NK-92 (cell line): Measurements from ENCODE around the gene PXT1.
"Not testable (repeated sequence)": the region's sequence is repeated elsewhere in the genome, so short reads cannot be mapped to it uniquely, and the experiment has no call there.

Experiments
- DNase-seq: peaks from one replicate; lab custom pipeline; 2025; ENCODE audit not compliant: unreplicated experiment; lab: John Stamatoyannopoulos, UW

Gene PXT1

DNA sequence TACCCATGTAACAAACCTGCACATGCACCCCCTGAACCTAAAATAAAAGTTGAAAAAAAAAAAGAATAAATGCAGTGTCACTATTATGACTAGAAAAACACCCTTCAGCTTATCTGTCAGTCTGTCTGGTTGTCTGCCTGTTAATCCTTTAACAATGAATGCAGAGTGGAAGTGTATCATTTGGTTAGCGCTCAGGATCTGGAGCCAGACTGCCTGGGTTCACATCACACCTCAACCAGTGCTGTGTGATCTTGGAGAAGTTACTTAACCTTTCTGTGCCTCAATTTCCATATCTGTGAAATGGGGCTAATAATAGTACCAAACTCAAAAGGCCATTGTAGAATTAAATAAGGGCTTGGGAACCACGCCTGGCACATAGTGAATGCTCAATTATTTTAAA lies 72.0 kb downstream of the PXT1 start:
- no peak for DNase-seq

DNA sequence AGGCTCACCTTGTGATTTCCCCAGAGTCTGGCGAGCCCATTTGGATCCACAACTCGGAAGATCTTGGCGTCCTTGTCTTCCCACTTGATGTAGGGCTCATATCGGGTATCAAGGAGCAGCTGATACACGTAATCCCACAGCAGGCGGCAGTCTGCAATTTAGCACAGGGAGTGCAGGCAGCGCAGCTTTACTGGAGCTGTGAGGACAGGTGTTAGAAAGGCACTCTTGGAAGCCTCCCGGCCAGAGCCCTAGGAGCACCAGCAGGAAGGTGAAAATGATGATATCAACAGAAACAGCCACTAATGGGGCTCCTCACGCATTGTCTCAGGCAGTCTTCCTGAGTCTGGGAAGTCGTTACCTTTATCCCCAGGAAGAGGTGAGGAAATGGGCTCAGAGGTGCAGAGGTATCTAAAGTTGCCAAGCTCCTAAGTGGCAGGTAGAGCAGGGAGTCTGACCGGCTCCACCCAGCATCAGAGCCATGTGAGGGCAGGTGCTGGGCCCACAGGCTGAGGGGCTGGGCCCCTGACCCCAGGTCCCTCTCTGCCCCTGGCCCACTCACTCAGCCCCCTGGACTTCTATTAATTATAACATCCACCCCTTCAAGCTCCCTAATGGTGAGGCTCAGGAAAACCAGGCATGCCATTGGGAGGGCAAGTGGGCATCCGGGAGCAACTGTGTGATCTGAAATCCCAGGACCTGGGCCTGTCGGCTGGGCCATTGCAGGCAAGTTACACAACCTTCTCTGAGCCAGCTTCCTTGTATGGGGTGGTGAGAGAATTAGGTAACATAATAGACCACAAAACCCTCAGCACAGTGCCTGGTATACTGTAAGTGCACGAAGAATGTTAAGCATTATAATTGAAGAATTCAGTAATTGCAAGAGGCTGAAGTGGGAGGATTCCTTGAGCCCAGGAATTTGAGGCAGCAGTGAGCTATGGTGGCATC lies 73.5 kb downstream of the PXT1 start:
- no peak for DNase-seq

DNA sequence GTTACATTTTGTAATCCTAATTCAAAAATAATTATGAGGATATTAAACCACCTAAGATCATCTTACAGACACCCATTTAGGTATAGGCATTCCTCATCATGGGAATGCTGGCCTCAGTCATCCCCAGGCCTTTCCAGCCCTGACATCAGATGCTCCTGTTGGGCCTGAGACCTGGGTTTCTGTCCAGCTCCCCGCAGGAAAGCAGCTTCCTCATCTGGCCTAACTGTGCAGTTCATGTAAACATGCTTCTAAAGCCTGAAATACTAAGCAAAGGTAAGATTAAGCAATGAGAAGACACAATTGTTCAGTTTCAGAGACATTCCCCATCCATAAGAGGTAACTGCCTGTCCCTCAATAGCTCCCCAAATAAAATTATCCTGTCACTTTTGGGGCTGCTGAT lies 74.2 kb downstream of the PXT1 start:
- no peak for DNase-seq

DNA sequence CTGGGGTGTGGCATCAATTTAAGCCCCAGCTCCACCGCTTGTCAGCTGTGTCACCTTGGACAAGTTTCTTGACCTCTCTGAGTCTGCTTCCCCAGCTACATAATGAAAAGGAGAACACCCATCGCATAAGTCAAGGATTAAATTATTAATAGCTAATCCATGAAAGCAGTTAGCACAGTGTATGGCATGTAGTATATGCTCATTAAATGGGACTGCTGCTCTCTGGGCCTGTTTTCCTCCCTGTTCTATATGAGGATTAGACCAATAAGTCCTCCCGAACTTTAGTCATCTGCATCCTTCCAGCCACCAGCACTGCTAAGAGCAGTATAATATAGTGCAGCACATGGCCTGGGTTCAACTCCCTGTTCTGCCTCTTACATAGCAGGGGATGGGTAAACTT lies 74.9 kb downstream of the PXT1 start:
- no peak for DNase-seq

DNA sequence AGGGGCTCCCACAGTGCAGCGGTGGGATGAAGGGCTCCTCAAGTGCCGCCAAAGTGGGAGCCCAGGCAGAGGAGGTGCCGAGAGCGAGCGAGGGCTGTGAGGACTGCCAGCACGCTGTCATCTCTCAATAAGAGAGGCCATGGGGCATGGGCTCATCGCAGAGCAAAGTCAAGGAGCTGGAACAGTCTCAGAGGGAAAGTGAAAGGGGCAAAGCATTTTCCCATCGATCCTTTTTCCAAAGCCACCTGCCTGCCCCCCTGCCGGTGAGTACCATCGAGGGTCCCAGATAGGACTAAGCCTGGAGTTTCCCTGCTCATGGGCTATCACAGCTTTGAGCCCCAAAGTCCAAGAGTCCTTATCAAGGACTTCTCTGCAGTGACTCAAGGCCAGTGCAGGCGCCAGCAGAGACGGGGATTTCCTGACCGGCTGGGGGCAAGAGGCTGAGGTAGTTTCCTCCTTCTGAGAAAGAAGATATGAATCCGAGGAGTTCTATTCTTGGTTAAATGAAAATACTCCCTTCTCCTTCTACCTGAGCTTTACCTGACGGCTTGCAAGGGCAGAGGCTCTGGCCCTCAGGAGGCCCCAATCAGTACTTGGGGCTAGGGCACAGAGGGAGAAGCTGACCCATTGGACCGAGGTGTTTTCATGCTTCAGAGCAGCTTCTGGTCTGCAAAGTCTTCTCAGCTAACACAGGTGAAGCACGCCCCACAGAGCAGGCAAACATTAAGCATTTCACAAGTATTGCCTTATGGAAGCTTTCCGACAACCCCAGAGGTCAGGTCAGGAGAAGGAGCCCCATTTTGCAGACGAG lies 77.8 kb downstream of the PXT1 start:
- no peak for DNase-seq

DNA sequence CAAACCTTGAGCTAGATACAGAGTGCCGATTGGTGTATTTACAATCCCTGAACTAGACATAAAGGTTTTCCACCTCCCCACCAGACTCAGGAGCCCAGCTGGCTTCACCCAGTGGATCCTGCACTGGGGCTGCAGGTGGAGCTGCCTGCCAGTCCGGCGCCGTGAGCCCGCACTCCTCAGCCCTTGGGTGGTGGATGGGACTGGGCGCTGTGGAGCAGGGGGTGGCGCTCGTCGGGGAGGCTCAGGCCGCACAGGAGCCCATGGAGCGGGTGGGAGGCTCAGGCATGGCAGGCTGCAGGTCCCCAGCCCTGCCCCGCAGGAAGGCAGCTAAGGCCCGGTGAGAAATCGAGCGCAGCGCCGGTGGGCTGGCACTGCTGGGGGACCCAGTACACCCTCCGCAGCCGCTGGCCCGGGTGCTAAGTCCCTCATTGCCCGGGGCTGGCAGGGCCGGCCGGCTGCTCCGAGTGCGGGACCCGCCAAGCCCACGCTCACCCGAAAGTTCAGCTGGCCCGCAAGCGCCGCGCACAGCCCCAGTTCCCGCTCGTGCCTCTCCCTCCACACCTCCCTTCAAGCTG lies 78.5 kb downstream of the PXT1 start:
- not testable (repeated sequence) for DNase-seq

DNA sequence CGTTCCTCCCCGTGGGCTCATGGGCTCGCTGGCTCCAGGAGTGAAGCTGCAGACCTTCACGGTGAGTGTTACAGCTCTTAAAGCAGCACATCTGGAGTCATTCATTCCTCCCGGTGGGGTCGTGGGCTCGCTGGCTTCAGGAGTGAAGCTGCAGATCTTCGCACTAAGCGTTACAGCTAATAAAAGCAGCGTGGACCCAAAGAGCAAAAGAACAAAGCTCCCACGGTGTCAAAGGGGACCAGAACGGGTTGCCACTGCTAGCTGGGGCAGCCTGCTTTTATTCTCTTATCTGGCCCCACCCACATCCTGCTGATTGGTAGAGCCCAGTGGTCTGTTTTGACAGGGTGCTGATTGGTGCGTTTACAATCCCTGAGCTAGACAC lies 79.3 kb downstream of the PXT1 start:
- not testable (repeated sequence) for DNase-seq

DNA sequence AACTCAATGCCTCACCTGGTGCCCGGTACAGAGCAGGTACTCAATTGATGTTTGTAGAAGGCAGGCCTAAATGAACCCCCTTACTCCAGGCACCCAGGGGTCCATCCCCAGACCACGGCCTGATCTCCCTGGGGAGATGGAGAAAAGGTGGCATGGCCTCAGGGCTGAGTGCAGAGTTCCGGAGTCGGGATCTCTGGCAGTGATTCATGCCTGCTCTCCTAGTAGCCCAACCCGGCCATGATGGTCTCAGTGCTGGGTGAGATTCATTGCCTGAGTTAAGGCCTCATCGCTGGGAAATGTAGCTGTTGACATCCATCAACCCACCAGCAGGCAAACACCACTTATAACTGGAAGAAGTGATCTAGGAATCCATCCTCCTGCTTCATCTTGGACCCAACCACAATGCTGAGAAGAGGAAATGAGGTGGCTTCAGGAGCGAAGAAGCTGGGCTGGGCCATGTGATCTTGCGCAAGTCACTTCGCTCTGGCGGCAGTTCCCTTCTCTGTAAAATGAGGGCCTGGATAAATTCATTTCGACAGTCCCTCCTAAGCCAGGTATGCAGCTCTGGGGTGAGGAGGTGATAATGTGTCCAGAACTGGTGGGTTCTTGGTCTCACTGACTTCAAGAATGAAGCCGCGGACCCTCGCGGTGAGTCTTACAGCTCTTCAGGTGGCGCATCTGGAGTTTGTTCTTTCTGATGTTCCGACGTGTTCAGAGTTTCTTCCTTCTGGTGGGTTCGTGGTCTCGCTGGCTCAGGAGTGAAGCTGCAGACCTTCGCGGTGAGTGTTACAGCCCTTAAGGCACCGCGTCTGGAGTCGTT lies 79.9 kb downstream of the PXT1 start:
- DNase-seq, result no peak

DNA sequence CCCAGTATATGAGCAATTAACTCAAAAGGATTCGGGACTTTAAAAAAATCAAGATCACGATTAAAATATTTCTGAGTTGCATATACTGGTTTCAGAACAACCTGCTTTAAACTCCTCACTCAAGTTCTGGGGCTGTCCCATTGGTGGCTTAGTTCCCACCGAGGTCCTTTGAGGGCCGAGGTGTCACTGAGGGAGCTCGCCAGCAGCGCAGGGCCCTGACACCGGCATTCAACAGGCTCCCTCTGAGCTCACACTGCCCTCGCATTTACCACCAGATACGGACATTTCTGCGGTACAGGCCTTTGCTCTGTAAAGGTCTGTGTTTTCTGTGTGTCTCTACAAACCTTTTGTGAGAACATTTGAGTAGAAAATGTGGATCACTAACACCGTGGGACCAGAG lies 81.6 kb downstream of the PXT1 start:
- no peak for DNase-seq

DNA sequence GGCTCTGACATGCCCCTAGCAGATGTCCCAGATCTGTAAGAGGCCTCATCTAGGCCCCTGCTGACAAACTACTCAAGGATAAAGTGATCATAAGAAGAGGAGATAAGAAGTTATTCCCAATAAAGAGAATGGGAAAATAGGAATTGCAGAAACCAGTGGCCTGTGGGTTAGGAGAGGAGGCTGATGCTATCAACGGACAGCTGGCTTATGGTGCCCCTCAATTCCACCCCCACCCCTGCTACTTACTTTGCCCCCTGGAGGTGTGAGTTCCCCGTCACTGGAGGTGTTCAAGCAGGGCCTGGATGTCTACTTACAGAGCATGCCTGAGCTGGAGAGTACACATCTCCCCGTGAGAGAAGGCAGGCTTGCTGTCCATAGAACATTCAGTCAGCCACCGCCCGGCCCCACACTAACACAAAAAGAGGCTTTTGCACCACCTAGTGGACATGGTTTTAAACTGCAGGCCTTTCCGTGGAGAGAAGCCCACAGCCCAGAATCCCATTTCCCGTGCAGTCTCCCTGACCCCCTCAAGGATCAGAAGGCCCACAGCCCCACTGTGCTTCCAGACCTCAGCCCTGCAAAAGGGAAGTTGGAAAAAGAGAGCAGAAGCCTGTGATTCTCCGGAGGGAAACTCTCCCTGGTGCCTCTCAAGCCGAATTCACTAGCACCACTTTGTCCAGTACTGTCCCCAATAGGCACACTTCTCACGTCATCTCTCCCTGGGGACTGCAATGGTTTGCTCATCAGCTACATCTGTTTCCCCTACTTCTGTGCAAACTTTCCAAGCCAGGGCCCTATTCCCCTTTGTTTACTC lies 82.2 kb downstream of the PXT1 start:
- no peak for DNase-seq

DNA sequence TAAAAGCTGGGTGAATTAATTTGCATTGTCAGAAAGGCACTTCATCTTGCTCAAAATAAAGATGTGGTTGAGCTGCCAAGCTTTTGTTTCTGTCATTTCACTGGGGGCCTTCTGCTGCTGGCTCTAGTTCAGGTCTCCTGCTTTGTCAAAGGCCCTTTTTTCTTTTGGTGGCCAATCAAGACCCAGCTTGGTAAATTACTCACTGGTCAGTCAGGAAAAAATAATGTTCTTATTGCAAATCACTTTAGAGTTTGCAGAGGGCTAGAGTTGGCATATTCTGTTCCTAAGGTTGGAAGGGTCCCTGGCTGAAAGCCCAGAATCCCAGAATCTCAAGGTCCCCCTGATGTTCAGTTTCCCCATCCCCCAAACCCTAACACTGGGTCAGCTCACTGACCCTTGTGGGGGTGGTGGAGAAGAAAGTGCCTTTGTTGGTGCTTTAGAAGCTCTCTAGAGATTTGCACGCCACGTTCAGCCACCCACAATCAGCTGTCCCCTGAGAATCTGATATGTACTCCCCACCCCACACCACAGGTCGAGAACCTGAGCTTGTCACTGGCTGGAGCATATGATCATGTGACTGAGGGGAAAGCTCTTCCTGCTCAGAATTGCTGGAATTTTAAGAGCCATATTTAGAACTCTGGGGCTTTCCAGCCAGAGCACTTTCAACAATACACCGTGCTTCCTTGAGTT lies 84.3 kb downstream of the PXT1 start:
- DNase-seq, result no peak

DNA sequence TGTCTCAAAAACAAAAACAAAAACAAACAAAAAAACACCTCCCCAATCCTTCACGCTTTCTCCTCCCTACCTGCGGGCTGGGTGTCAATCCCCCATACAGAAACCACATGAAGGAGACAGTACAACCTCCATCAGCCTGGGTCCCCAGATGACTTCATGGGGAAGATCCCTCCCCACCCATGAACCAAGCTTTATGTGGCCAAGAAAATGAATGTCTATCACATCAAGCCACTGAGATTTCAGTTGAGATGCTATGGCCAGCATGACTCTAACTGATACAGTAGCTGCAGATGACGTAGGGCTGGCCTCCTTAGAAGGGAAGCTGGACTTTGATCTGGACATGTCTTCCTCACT lies 84.8 kb downstream of the PXT1 start:
- no peak for DNase-seq

DNA sequence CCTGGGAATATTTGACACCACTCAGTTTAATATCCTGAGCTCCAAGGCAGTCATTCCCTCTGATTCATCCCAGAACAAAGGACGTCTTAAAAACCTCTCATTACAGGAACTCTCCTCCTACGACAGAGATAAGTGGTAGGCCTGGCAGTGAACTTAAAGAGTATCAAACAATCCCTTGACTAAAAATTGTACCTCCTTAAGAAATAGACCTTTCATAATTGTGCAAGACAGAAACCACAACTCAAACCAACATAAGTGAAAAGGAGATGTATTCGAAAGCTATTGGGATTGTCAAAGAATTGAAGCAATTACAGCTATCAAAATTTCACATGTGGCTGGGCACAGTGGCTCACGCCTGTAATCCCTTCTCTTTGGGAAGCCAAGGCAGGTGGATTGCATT lies 86.8 kb downstream of the PXT1 start:
- DNase-seq, result no peak

DNA sequence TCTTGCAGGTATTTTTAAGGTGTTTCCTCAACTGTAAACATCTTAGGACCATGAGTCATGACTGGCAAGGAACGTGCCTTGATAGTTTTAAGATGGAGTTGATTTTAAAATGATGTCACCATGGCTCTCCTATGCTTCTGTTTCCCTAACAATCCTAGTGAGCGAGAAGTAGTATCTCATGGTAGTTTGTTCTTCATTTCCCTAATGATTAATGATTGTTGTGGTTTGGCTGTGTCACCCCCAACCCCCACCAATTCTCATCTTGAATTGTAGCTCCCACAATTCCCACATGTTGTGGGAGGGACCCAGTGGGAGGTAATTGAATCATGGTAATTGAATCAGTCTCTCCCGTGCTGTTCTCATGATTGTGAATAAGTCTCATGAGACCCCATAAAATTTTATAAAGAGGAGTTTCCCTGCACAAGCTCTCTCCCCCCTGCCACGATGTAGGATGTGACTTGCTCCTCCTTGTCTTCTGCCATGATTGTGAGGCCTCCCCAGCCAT lies 89.2 kb downstream of the PXT1 start:
- DNase-seq, result no peak

DNA sequence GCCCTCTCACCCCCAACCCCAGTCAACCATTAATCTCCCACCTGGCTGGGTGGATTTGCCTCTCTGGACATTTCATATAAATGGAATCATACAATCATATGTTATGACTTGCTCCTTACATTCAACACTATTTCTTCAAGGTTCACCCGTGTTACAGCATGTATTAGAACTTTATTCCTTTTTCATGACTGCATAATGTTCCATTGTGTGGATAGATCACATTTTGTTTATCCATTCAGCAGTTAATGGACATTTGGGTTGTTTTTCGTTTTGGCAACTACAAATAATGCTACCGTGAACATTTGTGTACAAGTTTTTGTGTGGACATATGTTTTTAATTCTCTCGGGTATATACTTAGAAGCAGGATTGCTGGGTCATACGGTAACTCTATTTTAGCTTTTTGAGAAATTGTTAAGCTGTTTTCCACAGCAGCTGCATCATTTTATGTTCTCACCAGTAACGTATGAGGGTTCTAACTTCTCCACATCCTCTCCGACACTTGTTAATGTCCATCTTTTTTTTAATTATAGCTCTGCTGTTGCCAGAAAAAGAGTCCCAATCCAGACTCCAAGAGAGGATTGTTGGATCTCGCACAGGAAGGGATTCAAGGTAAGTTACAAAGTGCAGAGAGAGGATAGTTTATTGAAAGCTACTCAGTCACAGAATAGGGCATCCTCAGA lies 90.0 kb downstream of the PXT1 start:
- no peak for DNase-seq

DNA sequence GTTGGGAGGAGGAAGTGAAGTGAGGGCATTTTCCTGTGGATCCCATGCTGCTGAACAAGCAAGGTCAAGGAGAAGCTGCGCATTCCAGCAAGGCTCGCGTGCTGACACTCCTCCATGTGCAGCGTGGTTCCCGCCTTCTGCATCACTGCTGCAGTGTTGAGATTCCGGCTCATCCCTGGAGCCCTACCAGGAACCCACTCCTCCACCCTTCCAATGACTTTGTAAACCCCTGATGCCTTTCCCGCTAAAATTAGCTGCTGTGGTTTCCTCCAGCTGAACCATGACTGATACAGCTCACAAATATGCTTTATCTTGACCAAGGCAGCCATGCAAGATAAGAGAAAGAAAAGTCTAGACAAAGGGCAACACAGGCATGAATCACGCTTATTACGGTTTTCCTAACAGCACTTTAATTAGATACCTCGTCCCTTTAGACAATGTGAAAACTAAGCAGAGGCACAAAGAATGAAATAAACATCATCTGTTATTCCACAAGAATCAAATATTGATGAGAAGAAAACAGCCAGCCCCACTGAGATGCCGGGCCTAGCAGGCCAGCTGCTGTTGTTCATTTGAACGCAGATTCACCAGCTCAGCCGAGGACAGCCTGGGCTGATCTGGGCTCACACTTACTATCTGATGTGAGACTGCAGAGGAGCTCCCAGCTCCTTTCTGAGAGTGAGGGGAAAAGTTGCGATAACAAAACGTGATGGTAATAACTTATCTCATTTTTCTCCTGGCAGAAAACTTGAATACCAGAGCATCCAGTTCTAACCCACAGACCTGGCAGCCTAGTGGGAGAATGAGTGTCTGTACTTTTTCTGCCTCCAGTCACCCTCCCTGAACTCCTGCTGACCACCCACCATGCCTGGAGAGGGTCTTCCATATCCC lies 91.7 kb downstream of the PXT1 start:
- no peak for DNase-seq

DNA sequence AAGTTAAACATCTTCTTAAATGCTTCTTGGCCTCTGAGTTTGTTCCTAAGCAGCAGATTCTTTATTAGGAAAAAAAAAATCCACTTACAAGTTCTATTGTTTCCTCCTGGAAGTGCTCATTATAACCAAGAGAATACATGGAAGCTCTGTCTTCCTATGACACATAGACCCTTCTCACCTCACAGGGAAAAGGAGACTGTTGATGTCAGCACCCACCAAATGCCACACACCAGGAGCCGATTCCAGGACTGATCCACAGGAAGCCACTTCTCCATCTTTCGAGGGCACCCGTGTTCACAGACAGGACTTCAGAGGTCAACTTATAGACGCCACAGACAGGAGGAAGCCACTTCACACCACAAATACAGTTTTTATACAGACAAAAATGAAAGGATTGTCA lies 92.6 kb downstream of the PXT1 start:
- no peak for DNase-seq

DNA sequence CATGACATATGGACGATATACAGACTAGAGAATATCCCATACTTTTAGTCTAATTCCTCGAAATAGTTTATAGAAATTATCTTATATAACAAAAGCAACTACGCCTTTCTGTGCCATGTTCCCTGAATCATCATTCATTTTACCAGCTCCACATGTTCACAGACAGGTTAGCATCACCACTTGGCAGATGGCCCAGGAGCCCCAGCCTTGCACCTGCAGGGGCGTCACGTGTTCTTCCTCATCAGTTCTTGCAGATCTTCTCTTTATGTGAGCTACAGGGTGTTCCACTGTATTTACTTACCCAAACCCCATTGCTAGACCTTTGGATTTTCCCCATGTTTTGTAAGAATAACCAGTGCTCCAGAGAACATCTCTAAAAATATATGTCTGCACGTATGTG lies 93.4 kb downstream of the PXT1 start:
- DNase-seq, result no peak
